Measurements from ENCODE around the gene TYW1B. TPM values are rescaled to one million over a fixed set of nuclear protein-coding genes. Genes with fewer than 3 reads are reported as not detected.
"Not testable (repeated sequence)": the region's sequence is repeated elsewhere in the genome, so short reads cannot be mapped to it uniquely, and the experiment has no call there.

TYW1B gene
- total RNA-seq, 1 donor from 2014 or later: 6.9 TPM

DNA sequence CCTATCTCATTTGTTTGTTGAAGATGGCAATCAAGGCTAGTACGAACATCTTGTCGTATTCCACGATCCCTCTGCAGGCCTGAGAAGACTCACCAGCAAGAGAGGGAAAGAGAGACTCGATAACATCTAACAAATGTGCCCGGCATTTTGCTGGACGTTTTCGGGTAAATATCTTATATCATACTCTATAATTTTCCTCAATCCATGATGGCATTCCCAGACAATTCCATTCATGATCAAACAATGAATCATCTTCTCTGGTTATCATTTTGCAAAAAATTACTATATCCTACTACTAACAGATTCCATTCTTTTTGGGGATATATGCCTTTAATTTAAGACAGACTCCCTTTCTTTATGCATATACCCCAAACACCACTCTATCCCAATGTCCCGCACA lies 118.1 kb downstream of the TYW1B start:
- Histone ChIP-seq H3K4me3 (no peak overlapping the region), H3K27ac (no peak overlapping the region)
- no peak for DNase-seq (ENCODE audit: extremely low spot score in 2 of 2)

GRCh38 chr7:72708371-72709050 lies 119.5 kb downstream of the TYW1B start:
- H3K4me1 ChIP-seq; H3K36me3 ChIP-seq; H3K27me3 ChIP-seq; intact Hi-C loops (cut with DNase I); H3K27ac ChIP-seq; DNase-seq (ENCODE audit: extremely low spot score in 2 of 2); H3K4me3 ChIP-seq; H3K9me3 ChIP-seq: not testable (repeated sequence)

More for the DNA sequence above, 118.1 kb downstream of the TYW1B start:
- Histone ChIP-seq H3K9me3 (no peaks in the 10 kb centered on the region), H3K27me3 (no peaks in the 10 kb centered on the region), H3K4me1 (no peaks in the 10 kb centered on the region), H3K36me3 (no peaks in the 10 kb centered on the region)
- TF ChIP-seq POLR2A (IDR thresholded peaks at IDR 0.05) (no peak), POLR2AphosphoS5 (IDR thresholded peaks at IDR 0.05; ENCODE audit: insufficient read depth in 1 of 2, low read depth in 1 of 2) (no peak)
- TF ChIP-seq, protein P1, sequence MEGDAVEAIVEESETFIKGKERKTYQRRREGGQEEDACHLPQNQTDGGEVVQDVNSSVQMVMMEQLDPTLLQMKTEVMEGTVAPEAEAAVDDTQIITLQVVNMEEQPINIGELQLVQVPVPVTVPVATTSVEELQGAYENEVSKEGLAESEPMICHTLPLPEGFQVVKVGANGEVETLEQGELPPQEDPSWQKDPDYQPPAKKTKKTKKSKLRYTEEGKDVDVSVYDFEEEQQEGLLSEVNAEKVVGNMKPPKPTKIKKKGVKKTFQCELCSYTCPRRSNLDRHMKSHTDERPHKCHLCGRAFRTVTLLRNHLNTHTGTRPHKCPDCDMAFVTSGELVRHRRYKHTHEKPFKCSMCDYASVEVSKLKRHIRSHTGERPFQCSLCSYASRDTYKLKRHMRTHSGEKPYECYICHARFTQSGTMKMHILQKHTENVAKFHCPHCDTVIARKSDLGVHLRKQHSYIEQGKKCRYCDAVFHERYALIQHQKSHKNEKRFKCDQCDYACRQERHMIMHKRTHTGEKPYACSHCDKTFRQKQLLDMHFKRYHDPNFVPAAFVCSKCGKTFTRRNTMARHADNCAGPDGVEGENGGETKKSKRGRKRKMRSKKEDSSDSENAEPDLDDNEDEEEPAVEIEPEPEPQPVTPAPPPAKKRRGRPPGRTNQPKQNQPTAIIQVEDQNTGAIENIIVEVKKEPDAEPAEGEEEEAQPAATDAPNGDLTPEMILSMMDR (IDR thresholded peaks at IDR 0.05): no peak
- intact Hi-C loops (cut with DNase I): no loop called here

- H3K27me3 ChIP-seq: no peaks in the 10 kb centered on the region
- no peak for DNase-seq (ENCODE audit: extremely low spot score in 2 of 2)
- H3K36me3 ChIP-seq: no peaks in the 10 kb centered on the region
- no peaks in the 10 kb centered on the region for H3K4me1 ChIP-seq
- no peak overlapping the region for H3K4me3 ChIP-seq
- no peak overlapping the region for H3K27ac ChIP-seq
- intact Hi-C loops (cut with DNase I): no loop called here
- TF ChIP-seq, protein P1 (IDR thresholded peaks at IDR 0.05): no peak
- TF ChIP-seq POLR2AphosphoS5 (IDR thresholded peaks at IDR 0.05; ENCODE audit: insufficient read depth in 1 of 2, low read depth in 1 of 2) (no peak), POLR2A (IDR thresholded peaks at IDR 0.05) (no peak)
- no peaks in the 10 kb centered on the region for H3K9me3 ChIP-seq
These were observed 121.5 kb downstream of the TYW1B start for GRCh38 chr7:72706521-72706920.

GRCh38 chr7:72705693-72706092 lies 122.3 kb downstream of the TYW1B start:
- H3K9me3 ChIP-seq; H3K36me3 ChIP-seq; DNase-seq (ENCODE audit: extremely low spot score in 2 of 2); H3K27ac ChIP-seq; H3K27me3 ChIP-seq; H3K4me1 ChIP-seq; H3K4me3 ChIP-seq; intact Hi-C loops (cut with DNase I): not testable (repeated sequence)

DNA sequence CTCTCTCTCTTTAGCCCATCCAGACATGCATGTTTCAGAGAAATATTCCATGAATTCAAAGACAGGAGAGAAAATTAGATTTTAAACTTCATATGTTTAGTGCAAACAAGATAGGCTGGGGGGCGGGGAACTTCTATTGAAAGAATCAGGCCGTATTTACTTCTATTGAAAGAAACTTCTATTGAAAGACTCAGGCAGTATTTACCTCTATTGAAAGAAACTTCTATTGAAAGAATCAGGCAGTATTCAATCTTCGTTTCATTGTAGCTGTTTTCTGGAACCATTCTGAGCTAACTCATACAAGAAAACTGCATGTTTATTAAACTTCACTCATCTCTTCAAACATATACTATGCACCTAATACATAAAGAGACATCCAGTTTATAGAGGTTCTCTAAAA lies 123.1 kb downstream of the TYW1B start:
- Histone ChIP-seq H3K4me1 (no peaks in the 10 kb centered on the region), H3K27me3 (no peaks in the 10 kb centered on the region), H3K4me3 (no peak overlapping the region), H3K27ac (no peak overlapping the region), H3K9me3 (no peaks in the 10 kb centered on the region), H3K36me3 (no peaks in the 10 kb centered on the region)
- no peak for DNase-seq (ENCODE audit: extremely low spot score in 2 of 2)
- TF ChIP-seq POLR2A (IDR thresholded peaks at IDR 0.05): no peak
- no peak for TF ChIP-seq POLR2AphosphoS5 (IDR thresholded peaks at IDR 0.05; ENCODE audit: insufficient read depth in 1 of 2, low read depth in 1 of 2)
- TF ChIP-seq, protein P1 (IDR thresholded peaks at IDR 0.05): no peak
- intact Hi-C loops (cut with DNase I): no loop called here

- H3K4me3 ChIP-seq; intact Hi-C loops (cut with DNase I); H3K4me1 ChIP-seq; H3K36me3 ChIP-seq; H3K27ac ChIP-seq; H3K27me3 ChIP-seq; DNase-seq (ENCODE audit: extremely low spot score in 2 of 2); H3K9me3 ChIP-seq: not testable (repeated sequence)
These were observed 127.5 kb downstream of the TYW1B start for GRCh38 chr7:72700548-72700947.

- H3K36me3 ChIP-seq; H3K4me1 ChIP-seq; DNase-seq (ENCODE audit: extremely low spot score in 2 of 2); H3K27ac ChIP-seq; H3K4me3 ChIP-seq; intact Hi-C loops (cut with DNase I); H3K9me3 ChIP-seq; H3K27me3 ChIP-seq: not testable (repeated sequence)
These were observed 130.9 kb downstream of the TYW1B start for GRCh38 chr7:72697066-72697465.

DNA sequence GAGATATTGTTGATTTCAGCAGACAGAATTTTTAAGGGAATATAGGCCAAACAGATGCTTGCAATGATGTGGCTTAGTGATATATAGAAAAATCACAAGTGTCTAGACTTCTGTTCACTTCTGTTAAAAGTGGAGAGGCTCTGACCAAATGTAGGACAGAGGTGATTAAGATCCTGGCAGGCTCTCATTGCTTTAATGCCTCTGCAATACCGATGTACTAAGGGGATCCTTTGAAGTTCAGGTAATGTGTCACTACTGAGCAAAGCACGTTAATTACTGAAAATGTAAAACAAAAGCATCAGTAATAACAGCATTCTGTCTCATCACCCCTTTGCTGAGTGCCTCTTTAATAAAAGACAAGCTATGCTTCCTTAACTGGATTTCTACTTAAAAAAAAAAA lies 131.4 kb downstream of the TYW1B start:
- not testable (repeated sequence) for H3K36me3 ChIP-seq

GRCh38 chr7:72695482-72695881 lies 132.5 kb downstream of the TYW1B start:
- H3K27ac ChIP-seq; H3K36me3 ChIP-seq; H3K4me3 ChIP-seq; H3K9me3 ChIP-seq; DNase-seq (ENCODE audit: extremely low spot score in 2 of 2); intact Hi-C loops (cut with DNase I); H3K27me3 ChIP-seq; H3K4me1 ChIP-seq: not testable (repeated sequence)

More for the DNA sequence above, 131.4 kb downstream of the TYW1B start:
- DNase-seq (ENCODE audit: extremely low spot score in 2 of 2); intact Hi-C loops (cut with DNase I); H3K27me3 ChIP-seq; H3K9me3 ChIP-seq; H3K27ac ChIP-seq; H3K4me3 ChIP-seq; H3K4me1 ChIP-seq: not testable (repeated sequence)

GRCh38 chr7:72691442-72691841 lies 136.6 kb downstream of the TYW1B start:
- intact Hi-C loops (cut with DNase I); H3K4me1 ChIP-seq; H3K36me3 ChIP-seq; H3K27me3 ChIP-seq; H3K27ac ChIP-seq; DNase-seq (ENCODE audit: extremely low spot score in 2 of 2); H3K4me3 ChIP-seq; H3K9me3 ChIP-seq: not testable (repeated sequence)

All from vagina (tissue), 2 donors.